Fibroblast of upper back skin (primary cell): ENCODE data around the gene RPS27L.

ENCODE experiments used
- DNase-seq: peaks from one replicate; pipeline ENCODE4 v3.0.0-alpha.2; 2013

Gene RPS27L

GRCh38 chr15:63157118-63157843 lies at the start of gene RPS27L:
Gene RPS27L, minus strand, starts transcription at chr15:63157477. Its CDS starts 72 bp downstream, at chr15:63157405.
- peak; percentile 92 for DNase-seq

GRCh38 chr15:63206079-63206478 lies 48.8 kb upstream of the RPS27L start:
- no peak for DNase-seq

GRCh38 chr15:63203451-63204090 lies 46.3 kb upstream of the RPS27L start:
- DNase-seq = no peak

GRCh38 chr15:63202861-63203260 lies 45.6 kb upstream of the RPS27L start:
- no peak for DNase-seq

GRCh38 chr15:63200464-63201249 lies 43.4 kb upstream of the RPS27L start:
- DNase-seq = no peak

GRCh38 chr15:63198371-63199250 lies 41.3 kb upstream of the RPS27L start:
- peak; percentile 70 for DNase-seq

DNA sequence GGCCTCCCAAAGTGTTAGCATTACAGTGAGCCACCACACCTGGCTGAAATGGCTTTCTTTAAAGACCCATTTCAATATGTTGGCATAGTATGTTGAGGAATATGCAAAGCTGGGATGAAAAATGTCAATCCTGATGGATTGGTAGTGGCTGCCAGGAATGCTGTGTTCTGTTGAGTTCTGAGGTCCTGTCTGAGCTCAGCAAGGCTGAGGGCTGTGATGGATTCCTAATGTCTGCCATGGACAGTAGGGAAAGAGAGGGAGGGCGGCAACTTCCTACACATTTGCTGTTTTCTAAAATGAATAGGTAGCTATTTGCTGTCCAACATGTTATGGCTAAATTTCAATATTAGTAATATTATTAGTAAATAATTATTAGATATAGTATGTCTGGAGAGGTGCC lies 40.3 kb upstream of the RPS27L start:
- DNase-seq = no peak

DNA sequence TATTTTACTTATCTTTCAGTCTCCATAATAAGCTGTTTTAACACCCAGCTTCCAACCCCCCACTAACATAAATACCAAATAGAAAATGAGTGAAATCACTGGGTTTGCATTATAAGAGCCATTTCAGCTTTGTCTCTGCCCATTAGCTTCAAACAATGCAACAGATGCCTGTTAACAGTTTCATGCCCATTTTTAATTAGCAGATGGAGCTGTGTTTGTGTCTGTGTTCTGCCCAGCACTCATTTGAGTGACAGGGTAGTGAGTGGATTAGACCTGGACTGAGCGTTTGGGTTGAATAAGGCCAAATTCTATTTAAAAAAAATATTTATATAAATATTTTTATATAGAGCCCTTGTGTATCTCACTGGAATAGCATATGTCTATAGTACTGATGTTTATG lies 39.6 kb upstream of the RPS27L start:
- no peak for DNase-seq

DNA sequence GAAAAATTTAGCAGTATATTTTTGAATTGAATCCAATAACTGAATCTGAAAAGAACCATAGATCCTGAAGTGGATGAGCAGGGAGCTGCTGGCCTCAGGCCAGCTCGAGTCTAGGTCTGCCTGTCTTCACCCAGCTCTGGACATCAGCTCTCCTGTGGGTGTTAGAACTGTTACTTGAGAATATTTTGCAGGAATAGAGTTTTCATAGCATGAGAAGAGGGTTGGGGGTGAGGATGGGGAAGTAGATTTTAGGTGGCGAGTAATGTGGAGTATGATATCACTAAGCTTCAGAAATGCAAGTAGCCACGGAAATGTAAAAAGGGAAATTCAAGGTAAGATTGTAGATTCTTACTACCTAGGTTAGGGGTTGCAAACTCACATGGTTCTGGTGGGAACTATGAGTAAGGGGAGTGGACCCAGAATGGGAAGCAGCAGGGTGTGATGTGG lies 38.3 kb upstream of the RPS27L start:
- DNase-seq = no peak

DNA sequence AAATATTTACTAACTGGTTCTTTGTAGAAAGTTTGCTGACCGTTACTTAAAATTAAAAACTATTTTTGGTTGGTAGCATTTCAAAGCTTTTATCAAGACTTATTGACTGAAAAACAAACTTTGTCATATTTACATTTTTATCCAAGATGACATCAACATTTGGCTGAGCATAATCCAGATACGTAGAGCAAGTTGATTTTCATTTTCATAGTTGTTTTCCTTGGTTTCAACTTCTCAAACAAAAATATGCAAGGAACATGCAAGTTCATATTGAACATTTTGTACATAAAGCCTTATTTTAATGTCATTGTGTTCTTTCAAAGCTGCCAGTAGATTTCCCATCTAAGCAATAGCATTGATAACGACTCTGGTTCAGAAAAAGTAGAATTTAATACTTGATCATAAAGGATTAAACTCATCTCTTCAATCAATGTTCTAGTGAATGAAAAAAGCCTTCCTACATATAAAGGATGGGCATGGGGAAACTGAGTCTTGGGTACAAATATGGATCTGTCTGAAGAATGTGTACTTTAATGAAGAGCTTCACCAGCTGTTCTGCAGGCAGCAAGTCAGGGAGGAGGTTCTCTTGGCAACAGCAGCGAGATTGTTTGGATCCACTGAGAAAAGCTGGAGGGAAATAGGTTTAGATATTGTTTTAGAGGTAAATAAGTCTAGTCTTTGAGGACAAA lies 37.7 kb upstream of the RPS27L start:
- no peak for DNase-seq

DNA sequence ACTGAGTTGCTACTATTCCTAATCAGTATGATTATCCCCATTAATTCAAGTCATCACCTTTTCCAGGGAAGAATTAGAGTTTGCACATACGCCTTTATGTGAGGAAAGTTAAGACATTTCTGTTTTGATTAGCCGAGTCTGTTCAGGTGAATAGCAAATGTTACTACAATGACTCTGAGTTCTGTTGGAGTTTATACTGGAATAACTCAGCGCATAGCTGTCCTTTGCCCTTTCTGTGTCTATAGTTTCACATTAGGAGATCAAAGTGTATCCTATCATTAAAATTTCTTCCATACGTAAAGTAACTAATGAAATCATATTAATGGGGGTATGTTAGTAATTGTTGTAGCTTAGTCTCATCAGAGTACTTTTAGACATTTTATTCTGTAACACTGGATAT lies 37.0 kb upstream of the RPS27L start:
- no peak for DNase-seq

DNA sequence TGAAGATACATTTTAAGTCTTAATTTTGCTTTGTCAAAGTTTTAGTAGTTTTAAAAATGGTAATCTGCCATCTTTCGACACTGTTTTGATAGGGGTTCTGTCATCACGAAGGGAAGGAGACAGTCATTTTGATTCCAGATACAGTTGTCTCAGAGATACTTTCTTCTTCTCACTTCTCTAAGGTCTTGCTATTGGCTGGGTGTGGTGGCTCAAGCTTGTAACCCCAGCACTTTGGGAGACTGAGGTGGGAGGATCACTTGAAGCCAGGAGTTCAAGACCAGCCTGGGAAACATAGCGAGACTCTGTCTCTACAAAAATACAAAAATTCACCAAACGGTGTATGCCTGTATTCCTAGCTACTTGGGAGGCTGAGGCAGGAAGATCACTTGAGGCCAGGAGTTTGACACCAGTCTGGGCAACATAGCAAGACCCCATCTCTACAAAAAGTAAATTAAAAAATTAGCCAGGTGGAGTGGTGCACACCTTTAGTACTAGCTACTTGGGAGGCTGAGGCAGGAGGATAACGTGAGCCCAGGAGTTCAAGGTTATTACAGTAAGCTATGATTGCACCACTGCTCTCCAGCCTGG lies 35.4 kb upstream of the RPS27L start:
- DNase-seq = no peak

GRCh38 chr15:63191895-63192618 lies 34.8 kb upstream of the RPS27L start:
- DNase-seq = no peak

DNA sequence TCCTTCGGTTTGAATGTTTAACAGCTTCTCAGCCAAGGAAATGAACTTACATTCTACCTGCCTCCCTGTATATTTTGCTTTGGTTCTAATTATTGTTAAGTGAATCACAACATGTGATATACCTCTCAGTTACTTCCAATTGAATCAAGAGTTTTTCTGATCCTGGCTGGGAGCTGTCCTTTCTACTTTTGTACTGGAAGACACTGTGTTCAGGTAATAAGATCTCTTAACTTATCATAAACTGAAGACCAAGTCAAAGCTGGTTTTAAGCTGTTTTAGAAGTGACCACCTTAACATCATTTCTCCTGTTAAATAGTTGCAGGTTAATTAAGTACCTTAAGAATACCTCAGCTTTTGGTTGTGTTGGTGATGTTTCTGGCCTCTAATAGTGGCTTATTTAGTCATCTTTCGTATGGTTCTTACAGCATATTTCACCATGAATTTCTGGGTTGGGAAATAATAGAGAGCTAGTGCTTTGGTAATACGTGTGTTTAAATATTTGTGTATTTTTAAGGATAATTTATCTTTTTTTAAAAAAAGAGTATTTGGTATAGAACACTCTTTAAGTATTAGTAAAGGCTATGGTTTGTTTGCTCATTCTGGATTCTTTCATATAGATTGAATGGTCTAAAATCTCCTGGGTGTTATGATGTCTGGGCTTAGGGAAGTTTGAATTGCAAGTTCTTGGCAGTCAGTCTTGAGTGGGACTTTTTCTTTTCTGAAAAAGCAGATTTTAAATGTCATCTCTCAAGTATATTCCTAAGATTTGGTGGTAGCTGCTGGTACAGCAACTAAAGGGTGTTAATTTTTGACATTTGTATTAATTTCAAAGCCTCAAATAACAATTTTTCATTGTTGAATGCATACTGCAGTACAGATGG lies 33.7 kb upstream of the RPS27L start:
- DNase-seq = no peak

DNA sequence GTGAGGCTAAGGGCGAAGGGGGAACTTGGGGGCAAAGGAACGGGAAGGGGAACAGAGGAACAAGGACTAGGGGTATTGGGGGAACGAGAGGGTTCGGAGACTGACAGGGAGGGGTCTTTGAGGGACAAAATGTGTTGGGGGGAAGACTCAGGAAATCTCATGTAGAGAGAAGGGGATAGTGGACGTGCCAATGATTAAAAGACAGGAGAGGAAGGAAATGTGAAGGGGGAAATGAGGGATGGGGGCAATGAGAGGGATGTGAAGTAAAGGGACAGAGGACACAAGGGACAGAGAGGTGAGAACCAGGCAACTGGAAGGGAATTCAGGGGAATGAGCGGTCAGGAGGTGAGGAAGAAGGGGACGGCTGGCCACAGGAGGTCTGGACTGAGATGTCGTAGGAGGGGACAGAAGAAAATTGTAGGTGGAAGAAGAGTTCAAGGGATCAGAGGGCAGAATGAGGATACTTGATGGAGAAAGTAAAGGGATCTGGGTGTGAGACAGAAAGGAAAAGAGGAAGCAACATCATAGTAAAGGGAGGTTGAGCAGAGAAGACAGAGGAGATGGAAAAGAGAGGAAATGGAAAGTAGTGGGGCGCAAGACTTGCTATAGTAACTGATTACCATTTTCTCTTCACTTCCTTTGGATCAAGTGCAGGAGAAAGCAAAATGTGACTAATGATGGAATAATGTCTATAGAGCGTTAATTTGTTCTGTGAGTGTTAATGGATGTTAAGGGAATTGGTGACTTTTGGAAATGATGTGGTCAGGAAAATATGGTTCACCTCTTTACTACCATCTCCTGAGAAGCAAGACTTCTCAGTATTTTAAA lies 32.9 kb upstream of the RPS27L start:
- DNase-seq = no peak

- peak; percentile 96 for DNase-seq
Measured at GRCh38 chr15:63188926-63189871, 31.9 kb upstream of the RPS27L start, which contains the start of gene RAB8B. Gene RAB8B, plus strand, starts transcription at chr15:63189606. Its CDS starts 19 bp downstream, at chr15:63189625.

- DNase-seq = no peak
Measured at GRCh38 chr15:63188247-63188925, 31.1 kb upstream of the RPS27L start.
